ENCODE measurements around the gene C1orf87.

Gene C1orf87

DNA sequence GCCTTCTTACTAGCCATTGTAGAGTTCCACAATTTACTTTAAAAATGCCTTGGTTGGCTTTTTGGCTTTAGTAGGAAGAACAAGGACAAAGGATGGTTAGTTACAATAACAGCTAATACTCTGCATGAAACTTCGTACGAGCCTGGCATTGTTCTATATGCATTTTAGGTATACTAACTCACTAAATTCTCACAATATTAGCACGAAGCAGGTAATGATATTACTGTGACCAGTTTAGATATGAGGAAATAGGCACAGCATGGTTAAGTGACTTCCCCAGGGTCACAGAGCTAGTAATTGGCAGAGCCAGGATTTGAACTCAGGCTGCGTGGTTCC lies 96.5 kb downstream of the C1orf87 start:
- CTCF ChIA-PET, result interaction anchor here (0.6 to 2.6 kb wide), 20 partner anchors 10 to 785 kb away, joined by 3 to 30 read pairs (median 4); no protein-coding TSS in a partner anchor
- POLR2A ChIA-PET, result no interaction called here
- H3K9me3 ChIP-seq (ENCODE audit: control insufficient read depth, insufficient read depth, low read depth, low read length), result no peaks in the 10 kb centered on the region
- no peak for TF ChIP-seq ZNF26 (tag by site-specific recombination; IDR thresholded peaks at IDR 0.05)
- no peak for TF ChIP-seq ZNF311 (tag by site-specific recombination; IDR thresholded peaks at IDR 0.05; ENCODE audit: borderline replicate concordance)
- TF ChIP-seq ZFHX2 (tag by site-specific recombination; conservative IDR thresholded peaks at IDR 0.05), result no peak
- no peak for TF ChIP-seq ZNF274 (IDR thresholded peaks at IDR 0.05; ENCODE audit: low read length)
- TF ChIP-seq ZNF274 (tag by site-specific recombination; IDR thresholded peaks at IDR 0.05; ENCODE audit: borderline replicate concordance), result no peak
- no peak for TF ChIP-seq ZNF16 (tag by site-specific recombination; IDR thresholded peaks at IDR 0.05; ENCODE audit: low read depth)
- TF ChIP-seq ZFP37 (tag by site-specific recombination; IDR thresholded peaks at IDR 0.05), result no peak
- no peak for TF ChIP-seq ZNF677 (tag by site-specific recombination; IDR thresholded peaks at IDR 0.05)
- no peak for TF ChIP-seq ZNF501 (tag by site-specific recombination; IDR thresholded peaks at IDR 0.05)
- no peak for TF ChIP-seq ZBTB17 (tag by site-specific recombination; IDR thresholded peaks at IDR 0.05)
- TF ChIP-seq OSR2 (tag by site-specific recombination; IDR thresholded peaks at IDR 0.05), result no peak
- TF ChIP-seq KLF10 (tag by site-specific recombination; IDR thresholded peaks at IDR 0.05), result no peak
- no peak for TF ChIP-seq ZNF132 (tag by site-specific recombination; IDR thresholded peaks at IDR 0.05; ENCODE audit: borderline replicate concordance)
- TF ChIP-seq, protein P1, sequence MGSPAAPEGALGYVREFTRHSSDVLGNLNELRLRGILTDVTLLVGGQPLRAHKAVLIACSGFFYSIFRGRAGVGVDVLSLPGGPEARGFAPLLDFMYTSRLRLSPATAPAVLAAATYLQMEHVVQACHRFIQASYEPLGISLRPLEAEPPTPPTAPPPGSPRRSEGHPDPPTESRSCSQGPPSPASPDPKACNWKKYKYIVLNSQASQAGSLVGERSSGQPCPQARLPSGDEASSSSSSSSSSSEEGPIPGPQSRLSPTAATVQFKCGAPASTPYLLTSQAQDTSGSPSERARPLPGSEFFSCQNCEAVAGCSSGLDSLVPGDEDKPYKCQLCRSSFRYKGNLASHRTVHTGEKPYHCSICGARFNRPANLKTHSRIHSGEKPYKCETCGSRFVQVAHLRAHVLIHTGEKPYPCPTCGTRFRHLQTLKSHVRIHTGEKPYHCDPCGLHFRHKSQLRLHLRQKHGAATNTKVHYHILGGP (tag by site-specific recombination; IDR thresholded peaks at IDR 0.05), result no peak
- TF ChIP-seq ZNF146 (tag by site-specific recombination; IDR thresholded peaks at IDR 0.05), result no peak
- no peak for TF ChIP-seq ZNF639 (tag by site-specific recombination; IDR thresholded peaks at IDR 0.05)
- no peak for TF ChIP-seq ZNF707 (tag by site-specific recombination; IDR thresholded peaks at IDR 0.05)
- TF ChIP-seq ZNF48 (tag by site-specific recombination; IDR thresholded peaks at IDR 0.05), result no peak
- TF ChIP-seq SP2 (tag by site-specific recombination; IDR thresholded peaks at IDR 0.05), result no peak
- no peak for TF ChIP-seq GLI2 (tag by site-specific recombination; IDR thresholded peaks at IDR 0.05; ENCODE audit: borderline replicate concordance, low read depth)
- no peak for TF ChIP-seq ZNF776 (tag by site-specific recombination; IDR thresholded peaks at IDR 0.05; ENCODE audit: borderline replicate concordance)
- H3K4me1 ChIP-seq (ENCODE audit: control insufficient read depth, insufficient read depth, low read length), result no peaks in the 10 kb centered on the region
- H3K4me3 ChIP-seq (ENCODE audit: low read depth, low read length), result no peak overlapping the region
- no peaks in the 10 kb centered on the region for H3K36me3 ChIP-seq (ENCODE audit: control insufficient read depth in 2 of 2, insufficient read depth in 1 of 2, low read length in 2 of 2)
- no peak overlapping the region for H3K27ac ChIP-seq (ENCODE audit: extremely low read depth, low read depth, low read length)

GRCh38 chr1:59976194-59977074 lies 97.1 kb downstream of the C1orf87 start:
- H3K9me3 ChIP-seq (ENCODE audit: control insufficient read depth, insufficient read depth, low read depth, low read length), result no peaks in the 10 kb centered on the region
- ChIA-PET POLR2A (no interaction called here), CTCF (interaction anchor here (0.5 to 2.6 kb wide), 30 partner anchors 9 to 1867 kb away, joined by 3 to 30 read pairs (median 3); no protein-coding TSS in a partner anchor)
- no peaks in the 10 kb centered on the region for H3K36me3 ChIP-seq (ENCODE audit: control insufficient read depth in 2 of 2, insufficient read depth in 1 of 2, low read length in 2 of 2)
- H3K27ac ChIP-seq (ENCODE audit: extremely low read depth, low read depth, low read length), result no peak overlapping the region
- no peaks in the 10 kb centered on the region for H3K4me1 ChIP-seq (ENCODE audit: control insufficient read depth, insufficient read depth, low read length)
- H3K4me3 ChIP-seq (ENCODE audit: low read depth, low read length), result no peak overlapping the region
- TF ChIP-seq, protein P2, sequence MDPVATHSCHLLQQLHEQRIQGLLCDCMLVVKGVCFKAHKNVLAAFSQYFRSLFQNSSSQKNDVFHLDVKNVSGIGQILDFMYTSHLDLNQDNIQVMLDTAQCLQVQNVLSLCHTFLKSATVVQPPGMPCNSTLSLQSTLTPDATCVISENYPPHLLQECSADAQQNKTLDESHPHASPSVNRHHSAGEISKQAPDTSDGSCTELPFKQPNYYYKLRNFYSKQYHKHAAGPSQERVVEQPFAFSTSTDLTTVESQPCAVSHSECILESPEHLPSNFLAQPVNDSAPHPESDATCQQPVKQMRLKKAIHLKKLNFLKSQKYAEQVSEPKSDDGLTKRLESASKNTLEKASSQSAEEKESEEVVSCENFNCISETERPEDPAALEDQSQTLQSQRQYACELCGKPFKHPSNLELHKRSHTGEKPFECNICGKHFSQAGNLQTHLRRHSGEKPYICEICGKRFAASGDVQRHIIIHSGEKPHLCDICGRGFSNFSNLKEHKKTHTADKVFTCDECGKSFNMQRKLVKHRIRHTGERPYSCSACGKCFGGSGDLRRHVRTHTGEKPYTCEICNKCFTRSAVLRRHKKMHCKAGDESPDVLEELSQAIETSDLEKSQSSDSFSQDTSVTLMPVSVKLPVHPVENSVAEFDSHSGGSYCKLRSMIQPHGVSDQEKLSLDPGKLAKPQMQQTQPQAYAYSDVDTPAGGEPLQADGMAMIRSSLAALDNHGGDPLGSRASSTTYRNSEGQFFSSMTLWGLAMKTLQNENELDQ (tag by site-specific recombination; IDR thresholded peaks at IDR 0.05; ENCODE audit: low read depth), result no peak
- TF ChIP-seq ZNF791 (tag by site-specific recombination; IDR thresholded peaks at IDR 0.05) (no peak), ZNF747 (tag by site-specific recombination; IDR thresholded peaks at IDR 0.05) (no peak), SETDB1 (IDR thresholded peaks at IDR 0.05; ENCODE audit: insufficient read length, low read length) (no peak), ZNF266 (tag by site-specific recombination; IDR thresholded peaks at IDR 0.05; ENCODE audit: low read depth) (no peak), ZNF654 (tag by site-specific recombination; IDR thresholded peaks at IDR 0.05; ENCODE audit: low read depth) (peak; percentile 79), ZNF785 (tag by site-specific recombination; IDR thresholded peaks at IDR 0.05) (no peak)

Data from HEK293 (cell line).